DMS53 treated with DMSO at 0.1 percent for 48 hours (cell line): ENCODE results near the gene HOXB1.

Experiments used
- DNase-seq: peaks from one replicate; lab custom pipeline; 2025; ENCODE audit not compliant: unreplicated experiment; lab: John Stamatoyannopoulos, UW

The HOXB1 gene

GRCh38 chr17:48530887-48531272, at the start of gene HOXB1:
Gene HOXB1, minus strand, starts transcription at chr17:48531011. Its CDS starts 107 bp downstream, at chr17:48530904.
- DNase-seq = no peak

- DNase-seq = no peak
Observed at GRCh38 chr17:48579760-48580554, 49.1 kb upstream of the HOXB1 start.

- DNase-seq = no peak
Observed at GRCh38 chr17:48579471-48579759, 48.6 kb upstream of the HOXB1 start.

- DNase-seq = no peak
Observed at GRCh38 chr17:48578616-48579470, 48.0 kb upstream of the HOXB1 start.

- DNase-seq = no peak
Observed at GRCh38 chr17:48577946-48578615, 47.3 kb upstream of the HOXB1 start, which contains the start of gene HOXB4. Gene HOXB4, minus strand, starts transcription at chr17:48578350. Its CDS starts 31 bp downstream, at chr17:48578319.

GRCh38 chr17:48577330-48577945, 46.6 kb upstream of the HOXB1 start:
- DNase-seq = no peak

- DNase-seq = no peak
Observed at GRCh38 chr17:48576479-48577309, 45.9 kb upstream of the HOXB1 start.

- no peak for DNase-seq
Observed at GRCh38 chr17:48575673-48576478, 45.1 kb upstream of the HOXB1 start.

- DNase-seq = no peak
Observed at GRCh38 chr17:48575066-48575582, 44.3 kb upstream of the HOXB1 start.

- DNase-seq = no peak
Observed at GRCh38 chr17:48574505-48575065, 43.8 kb upstream of the HOXB1 start.

GRCh38 chr17:48571826-48572417, 41.1 kb upstream of the HOXB1 start:
- DNase-seq = no peak

- no peak for DNase-seq
Observed at GRCh38 chr17:48571024-48571818, 40.4 kb upstream of the HOXB1 start.

- no peak for DNase-seq
Observed at GRCh38 chr17:48570325-48571023, 39.7 kb upstream of the HOXB1 start.

- DNase-seq = no peak
Observed at GRCh38 chr17:48569674-48570324, 39.0 kb upstream of the HOXB1 start.

GRCh38 chr17:48569240-48569582, 38.4 kb upstream of the HOXB1 start:
- no peak for DNase-seq

- DNase-seq = no peak
Observed at GRCh38 chr17:48568499-48569239, 37.9 kb upstream of the HOXB1 start.
